ENCODE measurements around the gene AMBRA1. TPM values are rescaled to one million over a fixed set of nuclear protein-coding genes. Genes with fewer than 3 reads are reported as not detected.
"Not testable (repeated sequence)": the region's sequence is repeated elsewhere in the genome, so short reads cannot be mapped to it uniquely, and the experiment has no call there.

AMBRA1 gene
- total RNA-seq, 1 donor from 2014 or later = 35.7 TPM

- H3K36me3 Mint-ChIP-seq (ENCODE audit: low read depth) = peaks cover 3% of the 10 kb centered on the region
- H3K27ac Mint-ChIP-seq = no peak overlapping the region
- intact Hi-C loops (cut with micrococcal nuclease) = no loop called here
- DNase-seq (ENCODE audit: low spot score) = no peak
- H3K4me3 Mint-ChIP-seq = no peak overlapping the region
- H3K27me3 Mint-ChIP-seq (ENCODE audit: insufficient read depth) = no peaks in the 10 kb centered on the region
- no peaks in the 10 kb centered on the region for H3K9me3 Mint-ChIP-seq
- H3K4me1 Mint-ChIP-seq (ENCODE audit: low read depth) = peaks cover 2% of the 10 kb centered on the region
Measured at GRCh38 chr11:46519351-46519750, 74.5 kb downstream of the AMBRA1 start.

- H3K36me3 Mint-ChIP-seq (ENCODE audit: low read depth); H3K4me1 Mint-ChIP-seq (ENCODE audit: low read depth); H3K9me3 Mint-ChIP-seq; H3K27me3 Mint-ChIP-seq (ENCODE audit: insufficient read depth); H3K4me3 Mint-ChIP-seq; H3K27ac Mint-ChIP-seq; intact Hi-C loops (cut with micrococcal nuclease); DNase-seq (ENCODE audit: low spot score): not testable (repeated sequence)
Measured at GRCh38 chr11:46518928-46519327, 74.9 kb downstream of the AMBRA1 start.

GRCh38 chr11:46514370-46514769 is 79.5 kb downstream of the AMBRA1 start:
- peaks cover 7% of the 10 kb centered on the region for H3K4me1 Mint-ChIP-seq (ENCODE audit: low read depth)
- intact Hi-C loops (cut with micrococcal nuclease) = no loop called here
- no peak overlapping the region for H3K4me3 Mint-ChIP-seq
- H3K27ac Mint-ChIP-seq = peak overlapping the region; percentile 28
- no peaks in the 10 kb centered on the region for H3K9me3 Mint-ChIP-seq
- no peak for DNase-seq (ENCODE audit: low spot score)
- H3K27me3 Mint-ChIP-seq (ENCODE audit: insufficient read depth) = no peaks in the 10 kb centered on the region
- peaks cover 4% of the 10 kb centered on the region for H3K36me3 Mint-ChIP-seq (ENCODE audit: low read depth)

- Mint-ChIP-seq H3K36me3 (ENCODE audit: low read depth) (peaks cover 4% of the 10 kb centered on the region), H3K27me3 (ENCODE audit: insufficient read depth) (no peaks in the 10 kb centered on the region), H3K27ac (peak overlapping the region; percentile 28), H3K9me3 (no peaks in the 10 kb centered on the region), H3K4me3 (no peak overlapping the region), H3K4me1 (ENCODE audit: low read depth) (peaks cover 7% of the 10 kb centered on the region)
- DNase-seq (ENCODE audit: low spot score) = no peak
- intact Hi-C loops (cut with micrococcal nuclease) = no loop called here
Measured at GRCh38 chr11:46513934-46514342, 79.9 kb downstream of the AMBRA1 start.

- DNase-seq (ENCODE audit: low spot score) = no peak
- peaks cover 9% of the 10 kb centered on the region for H3K36me3 Mint-ChIP-seq (ENCODE audit: low read depth)
- intact Hi-C loops (cut with micrococcal nuclease) = no loop called here
- H3K27ac Mint-ChIP-seq = no peak overlapping the region
- no peaks in the 10 kb centered on the region for H3K9me3 Mint-ChIP-seq
- no peak overlapping the region for H3K4me3 Mint-ChIP-seq
- H3K4me1 Mint-ChIP-seq (ENCODE audit: low read depth) = peaks cover 7% of the 10 kb centered on the region
- no peaks in the 10 kb centered on the region for H3K27me3 Mint-ChIP-seq (ENCODE audit: insufficient read depth)
Measured at GRCh38 chr11:46512261-46512881, 81.5 kb downstream of the AMBRA1 start.

GRCh38 chr11:46511342-46511741 is 82.5 kb downstream of the AMBRA1 start:
- H3K4me1 Mint-ChIP-seq (ENCODE audit: low read depth) = peaks cover 11% of the 10 kb centered on the region
- H3K27ac Mint-ChIP-seq = no peak overlapping the region
- H3K27me3 Mint-ChIP-seq (ENCODE audit: insufficient read depth) = no peaks in the 10 kb centered on the region
- H3K4me3 Mint-ChIP-seq = no peak overlapping the region
- intact Hi-C loops (cut with micrococcal nuclease) = no loop called here
- H3K9me3 Mint-ChIP-seq = no peaks in the 10 kb centered on the region
- H3K36me3 Mint-ChIP-seq (ENCODE audit: low read depth) = peaks cover 13% of the 10 kb centered on the region
- DNase-seq (ENCODE audit: low spot score) = no peak

- Mint-ChIP-seq H3K4me1 (ENCODE audit: low read depth) (peaks cover 25% of the 10 kb centered on the region), H3K4me3 (no peak overlapping the region), H3K27me3 (ENCODE audit: insufficient read depth) (no peaks in the 10 kb centered on the region), H3K36me3 (ENCODE audit: low read depth) (peaks cover 23% of the 10 kb centered on the region), H3K9me3 (no peaks in the 10 kb centered on the region), H3K27ac (no peak overlapping the region)
- DNase-seq (ENCODE audit: low spot score) = no peak
- intact Hi-C loops (cut with micrococcal nuclease) = no loop called here
Measured at GRCh38 chr11:46508360-46508759, 85.5 kb downstream of the AMBRA1 start.

- Mint-ChIP-seq H3K4me3 (no peak overlapping the region), H3K27me3 (ENCODE audit: insufficient read depth) (no peaks in the 10 kb centered on the region), H3K27ac (peak overlapping the region; percentile 78), H3K36me3 (ENCODE audit: low read depth) (peaks cover 26% of the 10 kb centered on the region), H3K9me3 (no peaks in the 10 kb centered on the region), H3K4me1 (ENCODE audit: low read depth) (peaks cover 25% of the 10 kb centered on the region)
- intact Hi-C loops (cut with micrococcal nuclease) = no loop called here
- no peak for DNase-seq (ENCODE audit: low spot score)
Measured at GRCh38 chr11:46506483-46506791, 87.4 kb downstream of the AMBRA1 start.

GRCh38 chr11:46505741-46506482 is 87.9 kb downstream of the AMBRA1 start:
- H3K27me3 Mint-ChIP-seq (ENCODE audit: insufficient read depth) = no peaks in the 10 kb centered on the region
- H3K4me3 Mint-ChIP-seq = no peak overlapping the region
- DNase-seq (ENCODE audit: low spot score) = no peak
- intact Hi-C loops (cut with micrococcal nuclease) = no loop called here
- H3K27ac Mint-ChIP-seq = peak overlapping the region; percentile 78
- peaks cover 26% of the 10 kb centered on the region for H3K36me3 Mint-ChIP-seq (ENCODE audit: low read depth)
- peaks cover 25% of the 10 kb centered on the region for H3K4me1 Mint-ChIP-seq (ENCODE audit: low read depth)
- no peaks in the 10 kb centered on the region for H3K9me3 Mint-ChIP-seq

- Mint-ChIP-seq H3K4me3 (no peak overlapping the region), H3K27me3 (ENCODE audit: insufficient read depth) (no peaks in the 10 kb centered on the region), H3K4me1 (ENCODE audit: low read depth) (peaks cover 25% of the 10 kb centered on the region), H3K27ac (peak overlapping the region; percentile 78), H3K36me3 (ENCODE audit: low read depth) (peaks cover 26% of the 10 kb centered on the region), H3K9me3 (no peaks in the 10 kb centered on the region)
- DNase-seq (ENCODE audit: low spot score) = no peak
- intact Hi-C loops (cut with micrococcal nuclease) = no loop called here
Measured at GRCh38 chr11:46504817-46505613, 88.8 kb downstream of the AMBRA1 start.

GRCh38 chr11:46499821-46500220 is 94.0 kb downstream of the AMBRA1 start:
- H3K36me3 Mint-ChIP-seq (ENCODE audit: low read depth) = peaks cover 9% of the 10 kb centered on the region
- peaks cover 6% of the 10 kb centered on the region for H3K4me1 Mint-ChIP-seq (ENCODE audit: low read depth)
- H3K27ac Mint-ChIP-seq = no peak overlapping the region
- H3K27me3 Mint-ChIP-seq (ENCODE audit: insufficient read depth) = no peaks in the 10 kb centered on the region
- no peaks in the 10 kb centered on the region for H3K9me3 Mint-ChIP-seq
- intact Hi-C loops (cut with micrococcal nuclease) = no loop called here
- H3K4me3 Mint-ChIP-seq = no peak overlapping the region
- no peak for DNase-seq (ENCODE audit: low spot score)

- intact Hi-C loops (cut with micrococcal nuclease) = no loop called here
- Mint-ChIP-seq H3K4me1 (ENCODE audit: low read depth) (no peaks in the 10 kb centered on the region), H3K27ac (peak overlapping the region; percentile 21), H3K9me3 (no peaks in the 10 kb centered on the region), H3K4me3 (no peak overlapping the region), H3K27me3 (ENCODE audit: insufficient read depth) (no peaks in the 10 kb centered on the region), H3K36me3 (ENCODE audit: low read depth) (peaks cover 8% of the 10 kb centered on the region)
- no peak for DNase-seq (ENCODE audit: low spot score)
Measured at GRCh38 chr11:46498968-46499367, 94.9 kb downstream of the AMBRA1 start.

- Mint-ChIP-seq H3K36me3 (ENCODE audit: low read depth) (peaks cover 8% of the 10 kb centered on the region), H3K4me3 (no peak overlapping the region), H3K4me1 (ENCODE audit: low read depth) (no peaks in the 10 kb centered on the region), H3K9me3 (no peaks in the 10 kb centered on the region), H3K27me3 (ENCODE audit: insufficient read depth) (no peaks in the 10 kb centered on the region), H3K27ac (no peak overlapping the region)
- intact Hi-C loops (cut with micrococcal nuclease) = no loop called here
- DNase-seq (ENCODE audit: low spot score) = no peak
Measured at GRCh38 chr11:46498179-46498578, 95.6 kb downstream of the AMBRA1 start.

All from activated T-helper 1 cell treated with anti-CD3 and anti-CD28 coated beads, Interleukin-12 subunit alpha, Interleukin-12 subunit beta, Interleukin-2, Interleukin-4 antibody, amounts not matched to agents 30 ng/mL and 10 ng/mL and 1 ng/mL, durations not matched to agents 14 hours and 24 hours and 36 hours (primary cell).